H1 (cell line): ENCODE measurements around the gene TXNDC5. TPM values are rescaled to one million over a fixed set of nuclear protein-coding genes. Genes with fewer than 3 reads are reported as not detected.

Experiments
- ASH2L ChIP-seq: fragments of 200-600, 300-600 bp; sonication (generic); IDR thresholded peaks from one replicate; pipeline ENCODE4 v1.7.1; 2017; ENCODE audit warnings: low read length
- JUN ChIP-seq: IDR thresholded peaks from 2 replicates; pipeline ENCODE4 v1.6.1; 2011; ENCODE audit warnings: low read depth, mild to moderate bottlenecking, improper control_type of control experiment, low read length
- JUND ChIP-seq: IDR thresholded peaks from 2 replicates; pipeline ENCODE4 v1.6.1; 2011; ENCODE audit warnings: mild to moderate bottlenecking, improper control_type of control experiment, low read length
- KDM1A ChIP-seq: fragments of 200-600, 300-600 bp; sonication (generic); IDR thresholded peaks from 2 replicates; pipeline ENCODE4 v1.7.1; 2016; ENCODE audit warnings: mild to moderate bottlenecking, low read length, borderline replicate concordance
- POLR2AphosphoS5 ChIP-seq: IDR thresholded peaks from 2 replicates; pipeline ENCODE4 v1.6.1; 2011; ENCODE audit warnings: low read depth, low read length
- SP2 ChIP-seq: IDR thresholded peaks from 2 replicates; pipeline ENCODE4 v1.6.1; 2012; ENCODE audit warnings: mild to moderate bottlenecking, low read length, inconsistent platforms
- polyA plus RNA-seq, 7 experiments: library from polyadenylated mRNA; depleted of rRNA in 3 of 7; stranded (reverse) in 5 of 7; unstranded in 2 of 7; fragments of >200 nt in 5 of 7; fragments of 200-250 nt in 2 of 7; gene quantifications; 1 replicate in 5 of 7; 2 replicates in 1 of 7; 4 replicates in 1 of 7; pipeline versions ENCODE4 v1.2.1 to v1.2.3, GENCODE V29; 2011 to 2013; ENCODE audit warnings: missing spikeins in 2 of 7, mixed read lengths in 2 of 7
- total RNA-seq: library from RNA; stranded (reverse); fragmentation: NEBNext Ultra II Directional; extraction: Animal tissue kit (Norgen Biotek cat#: 25700); gene quantifications from 2 replicates; pipeline ENCODE4 v1.2.1, GENCODE V29; 2021
- TF ChIP-seq, protein P1 (sequence below): fragments of 300-600 bp; sonication (generic); IDR thresholded peaks from 2 replicates; pipeline ENCODE4 v1.7.1; 2012; ENCODE audit warnings: low read length, moderate library complexity, mild to moderate bottlenecking, inconsistent platforms; ENCODE audit not compliant: insufficient replicate concordance
- TF ChIP-seq, protein P2 (sequence below): IDR thresholded peaks from 2 replicates; pipeline ENCODE4 v1.6.1; 2011; ENCODE audit warnings: low read depth, mild to moderate bottlenecking, low read length; ENCODE audit not compliant: insufficient read depth

The TXNDC5 gene
- total and polyA plus RNA-seq, 2 of the 8 experiments (the other 6 are each of a cell fraction or from before 2014, with no cell fraction given) = 114 to 172 TPM

DNA sequence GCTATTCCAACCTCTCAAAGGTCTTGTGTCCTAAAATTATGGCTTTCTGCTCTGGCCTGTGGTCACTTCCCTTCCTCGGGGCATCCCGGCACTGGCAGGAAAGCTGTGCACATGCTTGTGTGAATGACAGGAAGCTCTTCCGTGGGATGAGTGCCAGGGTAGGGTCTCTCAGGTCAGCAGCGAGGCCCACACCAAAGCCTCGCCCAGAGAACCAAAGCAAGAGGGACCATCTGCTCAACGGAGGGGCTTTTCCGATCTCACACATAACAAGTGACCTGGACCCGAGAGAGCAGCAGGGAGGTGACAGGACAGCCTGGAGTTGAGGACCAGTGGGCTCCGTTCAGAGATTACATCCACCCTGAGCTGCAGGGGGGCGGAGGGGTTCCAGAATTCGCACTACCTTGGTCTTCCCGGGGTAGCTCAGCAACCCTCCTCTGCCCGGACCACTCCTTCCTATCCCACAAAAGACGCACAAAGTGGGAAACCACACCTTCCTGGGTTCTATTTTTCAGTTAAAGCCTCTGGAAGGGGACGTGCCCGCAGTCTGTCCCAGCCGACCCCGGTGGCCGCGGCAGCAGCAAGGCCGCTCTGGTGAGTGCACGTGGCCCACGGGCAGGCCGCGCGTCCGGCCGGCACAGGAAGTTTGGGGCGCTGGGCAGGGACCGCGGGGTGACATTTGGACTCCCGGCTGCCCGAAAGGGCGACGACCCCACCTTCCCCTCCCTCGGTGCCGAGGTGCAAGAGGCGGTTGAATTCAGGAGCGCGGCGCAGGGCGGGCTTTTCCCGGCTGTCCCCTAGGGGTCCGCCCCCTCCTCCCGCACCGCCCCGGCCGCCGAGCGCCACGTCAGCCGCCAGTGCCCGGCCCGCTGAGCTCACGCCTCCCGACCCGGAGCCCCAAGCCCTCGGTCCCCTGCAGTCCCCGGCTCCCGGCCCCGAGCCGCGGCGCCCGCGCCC, 988 bp downstream of the TXNDC5 start (continued):
- TF ChIP-seq, protein P1, sequence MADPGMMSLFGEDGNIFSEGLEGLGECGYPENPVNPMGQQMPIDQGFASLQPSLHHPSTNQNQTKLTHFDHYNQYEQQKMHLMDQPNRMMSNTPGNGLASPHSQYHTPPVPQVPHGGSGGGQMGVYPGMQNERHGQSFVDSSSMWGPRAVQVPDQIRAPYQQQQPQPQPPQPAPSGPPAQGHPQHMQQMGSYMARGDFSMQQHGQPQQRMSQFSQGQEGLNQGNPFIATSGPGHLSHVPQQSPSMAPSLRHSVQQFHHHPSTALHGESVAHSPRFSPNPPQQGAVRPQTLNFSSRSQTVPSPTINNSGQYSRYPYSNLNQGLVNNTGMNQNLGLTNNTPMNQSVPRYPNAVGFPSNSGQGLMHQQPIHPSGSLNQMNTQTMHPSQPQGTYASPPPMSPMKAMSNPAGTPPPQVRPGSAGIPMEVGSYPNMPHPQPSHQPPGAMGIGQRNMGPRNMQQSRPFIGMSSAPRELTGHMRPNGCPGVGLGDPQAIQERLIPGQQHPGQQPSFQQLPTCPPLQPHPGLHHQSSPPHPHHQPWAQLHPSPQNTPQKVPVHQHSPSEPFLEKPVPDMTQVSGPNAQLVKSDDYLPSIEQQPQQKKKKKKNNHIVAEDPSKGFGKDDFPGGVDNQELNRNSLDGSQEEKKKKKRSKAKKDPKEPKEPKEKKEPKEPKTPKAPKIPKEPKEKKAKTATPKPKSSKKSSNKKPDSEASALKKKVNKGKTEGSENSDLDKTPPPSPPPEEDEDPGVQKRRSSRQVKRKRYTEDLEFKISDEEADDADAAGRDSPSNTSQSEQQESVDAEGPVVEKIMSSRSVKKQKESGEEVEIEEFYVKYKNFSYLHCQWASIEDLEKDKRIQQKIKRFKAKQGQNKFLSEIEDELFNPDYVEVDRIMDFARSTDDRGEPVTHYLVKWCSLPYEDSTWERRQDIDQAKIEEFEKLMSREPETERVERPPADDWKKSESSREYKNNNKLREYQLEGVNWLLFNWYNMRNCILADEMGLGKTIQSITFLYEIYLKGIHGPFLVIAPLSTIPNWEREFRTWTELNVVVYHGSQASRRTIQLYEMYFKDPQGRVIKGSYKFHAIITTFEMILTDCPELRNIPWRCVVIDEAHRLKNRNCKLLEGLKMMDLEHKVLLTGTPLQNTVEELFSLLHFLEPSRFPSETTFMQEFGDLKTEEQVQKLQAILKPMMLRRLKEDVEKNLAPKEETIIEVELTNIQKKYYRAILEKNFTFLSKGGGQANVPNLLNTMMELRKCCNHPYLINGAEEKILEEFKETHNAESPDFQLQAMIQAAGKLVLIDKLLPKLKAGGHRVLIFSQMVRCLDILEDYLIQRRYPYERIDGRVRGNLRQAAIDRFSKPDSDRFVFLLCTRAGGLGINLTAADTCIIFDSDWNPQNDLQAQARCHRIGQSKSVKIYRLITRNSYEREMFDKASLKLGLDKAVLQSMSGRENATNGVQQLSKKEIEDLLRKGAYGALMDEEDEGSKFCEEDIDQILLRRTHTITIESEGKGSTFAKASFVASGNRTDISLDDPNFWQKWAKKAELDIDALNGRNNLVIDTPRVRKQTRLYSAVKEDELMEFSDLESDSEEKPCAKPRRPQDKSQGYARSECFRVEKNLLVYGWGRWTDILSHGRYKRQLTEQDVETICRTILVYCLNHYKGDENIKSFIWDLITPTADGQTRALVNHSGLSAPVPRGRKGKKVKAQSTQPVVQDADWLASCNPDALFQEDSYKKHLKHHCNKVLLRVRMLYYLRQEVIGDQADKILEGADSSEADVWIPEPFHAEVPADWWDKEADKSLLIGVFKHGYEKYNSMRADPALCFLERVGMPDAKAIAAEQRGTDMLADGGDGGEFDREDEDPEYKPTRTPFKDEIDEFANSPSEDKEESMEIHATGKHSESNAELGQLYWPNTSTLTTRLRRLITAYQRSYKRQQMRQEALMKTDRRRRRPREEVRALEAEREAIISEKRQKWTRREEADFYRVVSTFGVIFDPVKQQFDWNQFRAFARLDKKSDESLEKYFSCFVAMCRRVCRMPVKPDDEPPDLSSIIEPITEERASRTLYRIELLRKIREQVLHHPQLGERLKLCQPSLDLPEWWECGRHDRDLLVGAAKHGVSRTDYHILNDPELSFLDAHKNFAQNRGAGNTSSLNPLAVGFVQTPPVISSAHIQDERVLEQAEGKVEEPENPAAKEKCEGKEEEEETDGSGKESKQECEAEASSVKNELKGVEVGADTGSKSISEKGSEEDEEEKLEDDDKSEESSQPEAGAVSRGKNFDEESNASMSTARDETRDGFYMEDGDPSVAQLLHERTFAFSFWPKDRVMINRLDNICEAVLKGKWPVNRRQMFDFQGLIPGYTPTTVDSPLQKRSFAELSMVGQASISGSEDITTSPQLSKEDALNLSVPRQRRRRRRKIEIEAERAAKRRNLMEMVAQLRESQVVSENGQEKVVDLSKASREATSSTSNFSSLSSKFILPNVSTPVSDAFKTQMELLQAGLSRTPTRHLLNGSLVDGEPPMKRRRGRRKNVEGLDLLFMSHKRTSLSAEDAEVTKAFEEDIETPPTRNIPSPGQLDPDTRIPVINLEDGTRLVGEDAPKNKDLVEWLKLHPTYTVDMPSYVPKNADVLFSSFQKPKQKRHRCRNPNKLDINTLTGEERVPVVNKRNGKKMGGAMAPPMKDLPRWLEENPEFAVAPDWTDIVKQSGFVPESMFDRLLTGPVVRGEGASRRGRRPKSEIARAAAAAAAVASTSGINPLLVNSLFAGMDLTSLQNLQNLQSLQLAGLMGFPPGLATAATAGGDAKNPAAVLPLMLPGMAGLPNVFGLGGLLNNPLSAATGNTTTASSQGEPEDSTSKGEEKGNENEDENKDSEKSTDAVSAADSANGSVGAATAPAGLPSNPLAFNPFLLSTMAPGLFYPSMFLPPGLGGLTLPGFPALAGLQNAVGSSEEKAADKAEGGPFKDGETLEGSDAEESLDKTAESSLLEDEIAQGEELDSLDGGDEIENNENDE = no peak
- TF ChIP-seq KDM1A (no peak), POLR2AphosphoS5 (peak; percentile 44; the same call in 1 of the 2 replicates), ASH2L (peak; percentile 57), JUND (no peak), JUN (no peak), SP2 (no peak)
- TF ChIP-seq, protein P2, sequence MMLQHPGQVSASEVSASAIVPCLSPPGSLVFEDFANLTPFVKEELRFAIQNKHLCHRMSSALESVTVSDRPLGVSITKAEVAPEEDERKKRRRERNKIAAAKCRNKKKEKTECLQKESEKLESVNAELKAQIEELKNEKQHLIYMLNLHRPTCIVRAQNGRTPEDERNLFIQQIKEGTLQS = no peak
